T-cell (primary cell): ENCODE measurements around the gene SMIM1. TPM values are rescaled to one million over a fixed set of nuclear protein-coding genes. Genes with fewer than 3 reads are reported as not detected.

Experiments used
- ATAC-seq, 4 experiments: fragments of 200-7000 bp in 3 of 4; fragments of 150-1000 bp in 1 of 4; cut with Tn5 transposase; replicated peaks in 1 of 4; 1 replicate in 3 of 4; 2 replicates in 1 of 4; pipeline ENCODE4 v1.10.0; 2021; ENCODE audit warnings: moderate library complexity in 3 of 4, mild to moderate bottlenecking in 2 of 4, moderate number of reproducible peaks in 1 of 4
- CTCF ChIA-PET, 2 donors: fragments of 300-600 bp; sonication (Branson Sonifier 250); formaldehyde crosslinking; loops; one replicate each; lab custom pipeline; 2022; ENCODE audit warnings: antibody characterized with exemption in 2 of 2; lab: Charles Lee
- POLR2A ChIA-PET, 2 donors: fragments of 300-600 bp; sonication (Branson Sonifier 250); formaldehyde crosslinking; loops; one replicate each; lab custom pipeline; 2022; ENCODE audit warnings: antibody characterized with exemption in 2 of 2; lab: Charles Lee
- DNase-seq, 35 experiments: peaks; one replicate each; pipeline versions ENCODE4 v3.0.0 to v3.0.0-alpha.2; 2013 to 2023
- H3K27ac ChIP-seq: one replicate; pipeline ENCODE4 v1.5.1; 2013; ENCODE audit warnings: low read length
- H3K27me3 ChIP-seq, 2 experiments: replicated peaks in 1 of 2; 1 replicate in 1 of 2; 2 replicates in 1 of 2; pipeline versions ENCODE4 v1.6.1 to v1.7.0; 2013; ENCODE audit warnings: low read length in 1 of 2, mixed read lengths in 1 of 2; ENCODE audit not compliant: control insufficient read depth in 2 of 2, insufficient read depth in 2 of 2; ENCODE audit errors: extremely low read depth in 1 of 2
- H3K36me3 ChIP-seq, 2 donors: 1 replicate in 1 of 2; 2 replicates in 1 of 2; pipeline versions ENCODE4 v1.6.1 to v1.7.0; 2013; ENCODE audit warnings: low read length in 1 of 2; ENCODE audit not compliant: control insufficient read depth in 2 of 2, insufficient read depth in 1 of 2; ENCODE audit errors: extremely low read depth in 1 of 2
- H3K4me1 ChIP-seq, 2 experiments: 1 replicate in 1 of 2; 2 replicates in 1 of 2; pipeline versions ENCODE4 v1.6.1 to v1.7.0; 2013; ENCODE audit warnings: low read length in 2 of 2, mixed read lengths in 1 of 2; ENCODE audit not compliant: insufficient read depth in 2 of 2, control insufficient read depth in 1 of 2; ENCODE audit errors: extremely low read depth in 1 of 2
- H3K4me3 ChIP-seq, 2 donors: 1 replicate in 1 of 2; 2 replicates in 1 of 2; pipeline versions ENCODE4 v1.5.1 to v1.7.0; 2013; ENCODE audit warnings: mild to moderate bottlenecking in 2 of 2, low read length in 1 of 2, moderate library complexity in 1 of 2; ENCODE audit not compliant: control insufficient read depth in 1 of 2; ENCODE audit errors: extremely low read depth in 1 of 2
- H3K9me3 ChIP-seq: 2 replicates; pipeline ENCODE4 v1.7.0; 2013
- H3K27ac Mint-ChIP-seq, 2 donors: one replicate each; pipeline ENCODE4 v1.8.0; 2020 to 2021; ENCODE audit warnings: mild to moderate bottlenecking in 2 of 2, mixed read lengths in 2 of 2
- H3K27me3 Mint-ChIP-seq, 2 donors: one replicate each; pipeline ENCODE4 v1.8.0; 2021 to 2022; ENCODE audit warnings: mixed read lengths in 2 of 2
- H3K36me3 Mint-ChIP-seq: one replicate; pipeline ENCODE4 v1.8.0; 2021; ENCODE audit warnings: mixed read lengths
- H3K4me1 Mint-ChIP-seq, 3 donors: one replicate each; pipeline ENCODE4 v1.8.0; 2020 to 2022; ENCODE audit warnings: mixed read lengths in 3 of 3, mild to moderate bottlenecking in 1 of 3
- H3K4me3 Mint-ChIP-seq, 3 donors: one replicate each; pipeline ENCODE4 v1.8.0; 2020 to 2022; ENCODE audit warnings: mild to moderate bottlenecking in 3 of 3, mixed read lengths in 3 of 3, moderate library complexity in 3 of 3
- H3K9me3 Mint-ChIP-seq, 3 donors: one replicate each; pipeline ENCODE4 v1.8.0; 2020 to 2022; ENCODE audit warnings: mixed read lengths in 3 of 3
- WGBS: methylation state at CpG from one replicate; pipeline ENCODE4 v1.1.5; 2013; ENCODE audit warnings: missing lambda C conversion rate; ENCODE audit not compliant: insufficient coverage; 5-methylcytosine and 5-hydroxymethylcytosine counted together
- total RNA-seq, 35 experiments: library from RNA in 6 of 35; stranded (reverse) in 6 of 35; fragments of 120-200 nt in 1 of 35; gene quantifications; one replicate each; pipeline versions ENCODE4 v1.2.1 to v1.2.4 and lab custom pipeline; 2013 to 2026

Gene SMIM1
- total RNA-seq, 5 donors from 2014 or later (not counting 1 experiment from before 2014, with no cell fraction given) = 1.3 to 6.2 (median 4.2) TPM

DNA sequence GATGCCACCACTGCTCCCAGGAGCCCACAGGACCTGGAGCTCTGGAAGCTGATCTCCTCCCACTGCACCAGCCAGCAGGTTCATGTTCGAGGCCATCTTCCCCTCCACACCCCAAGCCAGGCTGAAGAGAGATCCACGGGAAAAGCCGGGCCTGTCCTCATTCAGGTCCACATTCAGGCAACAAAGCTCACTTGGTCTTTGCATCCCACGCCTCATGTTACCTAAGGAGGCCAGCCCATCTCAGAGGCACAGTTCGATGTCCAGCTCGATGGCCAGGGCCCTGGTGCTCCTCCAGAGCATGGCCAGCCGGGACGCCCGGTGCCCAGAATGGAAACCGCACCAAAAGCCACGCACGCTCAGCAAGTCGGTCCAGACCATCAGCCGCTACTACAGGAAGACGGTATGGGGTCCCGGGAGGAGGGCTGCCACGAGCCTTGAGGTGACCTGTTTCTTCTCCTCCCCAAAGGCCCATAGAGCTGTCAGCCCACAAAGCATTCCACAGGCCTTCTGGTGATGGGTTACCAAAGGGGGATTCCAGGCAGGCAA lies 20.1 kb upstream of the SMIM1 start, which contains the start of gene CCDC27:
Gene CCDC27 (plus strand): TSS at position 51 of the 546 bp plus-strand sequence. CDS start 32 bp downstream, at position 83.
- H3K4me3 ChIP-seq = no peak within 1 kb of the TSS
- peaks cover 9 to 10% (median 10%) of the 10 kb centered on the region in 3 donors for H3K4me1 Mint-ChIP-seq
- peaks cover 0 to 43% of the 10 kb centered on the region in 2 experiments for H3K27me3 ChIP-seq
- peaks cover 2 to 8% of the 10 kb centered on the region in 2 experiments for H3K4me1 ChIP-seq
- WGBS = 78% methylated on average over 17 of the region's 17 CpGs
- H3K27me3 Mint-ChIP-seq = peaks cover 0 to 14% of the 10 kb centered on the region in 2 donors
- no peaks in the 10 kb centered on the region for H3K36me3 Mint-ChIP-seq
- no peak for ATAC-seq
- ChIA-PET POLR2A (no interaction called here), CTCF (no interaction called here)
- no peaks in the 10 kb centered on the region for H3K36me3 ChIP-seq
- DNase-seq = no peak
- H3K27ac ChIP-seq = no peak within 1 kb of the TSS
- no peaks in the 10 kb centered on the region for H3K9me3 ChIP-seq
- H3K4me3 Mint-ChIP-seq = no peak within 1 kb of the TSS
- no peak within 1 kb of the TSS for H3K27ac Mint-ChIP-seq
- H3K9me3 Mint-ChIP-seq = no peaks in the 10 kb centered on the region

DNA sequence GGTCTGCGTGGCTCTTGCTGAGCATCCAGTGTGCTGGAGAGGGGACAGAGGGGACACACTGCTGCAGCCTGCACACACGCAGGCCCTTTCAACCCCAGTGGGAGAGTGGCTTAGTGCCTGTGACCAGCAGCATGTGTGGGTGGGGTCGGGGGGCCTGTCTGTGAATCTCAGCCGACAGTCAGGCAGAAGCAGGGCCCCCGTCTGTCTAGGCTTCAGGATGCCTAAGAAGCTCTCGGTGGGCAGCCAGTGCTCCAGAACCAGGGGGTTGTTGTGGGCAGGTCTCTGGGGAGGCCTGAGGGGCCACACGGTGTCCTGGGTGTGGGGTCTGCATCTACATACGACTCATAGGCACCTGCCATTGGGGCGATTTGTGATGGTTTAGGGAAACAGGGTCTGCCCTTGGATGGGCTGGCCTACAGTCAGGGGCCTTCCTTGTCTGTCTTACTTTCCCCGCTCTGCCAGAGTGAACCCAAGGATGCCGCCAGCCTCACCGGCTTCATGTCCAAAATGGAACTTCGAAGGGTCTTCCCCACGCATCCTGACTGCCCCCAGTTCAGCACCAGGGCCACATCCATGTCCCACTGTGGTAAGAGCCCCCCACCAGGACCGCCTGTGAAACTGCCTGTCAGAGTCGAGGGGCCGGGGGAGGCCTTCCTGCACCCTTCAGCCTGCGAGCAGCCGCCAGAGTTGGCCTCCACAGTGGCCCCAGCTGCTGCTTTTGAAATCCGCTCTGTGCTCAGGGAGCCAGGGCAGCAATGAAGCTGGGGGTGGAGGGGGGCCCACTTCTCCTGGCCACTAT lies 18.7 kb upstream of the SMIM1 start:
- H3K27ac Mint-ChIP-seq = no peak overlapping the region
- no peak for ATAC-seq
- POLR2A ChIA-PET = no interaction called here

DNA sequence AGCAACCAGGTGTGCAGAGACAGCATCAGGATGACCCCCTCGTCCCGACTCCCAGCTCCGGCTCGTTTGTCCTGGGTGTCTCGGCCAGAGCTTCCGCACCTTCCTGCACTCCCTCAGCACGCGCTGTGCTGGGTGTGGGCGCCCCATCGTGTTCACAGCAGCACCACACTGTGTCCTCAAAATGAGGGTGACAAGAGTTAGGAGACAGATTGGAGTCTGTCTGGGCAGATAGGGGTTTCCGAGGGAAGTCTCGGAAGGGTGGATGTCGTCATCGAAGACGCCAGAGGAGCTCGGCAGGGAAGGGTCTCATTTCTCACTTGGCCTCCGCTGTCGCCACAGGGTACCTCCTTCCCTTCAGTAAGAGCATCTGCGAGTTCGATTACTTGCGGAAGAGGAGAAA lies 16.2 kb upstream of the SMIM1 start:
- ATAC-seq (no peak), DNase-seq (no peak)
- Histone ChIP-seq H3K36me3 (no peaks in the 10 kb centered on the region), H3K27me3 (peaks cover 0 to 63% of the 10 kb centered on the region in 2 experiments), H3K4me1 (no peaks in the 10 kb centered on the region), H3K9me3 (no peaks in the 10 kb centered on the region), H3K27ac (no peak overlapping the region), H3K4me3 (no peak overlapping the region)
- Mint-ChIP-seq H3K36me3 (no peaks in the 10 kb centered on the region), H3K27me3 (peaks cover 22 to 33% of the 10 kb centered on the region in 2 donors), H3K4me1 (no peaks in the 10 kb centered on the region), H3K4me3 (no peak overlapping the region), H3K9me3 (peaks cover 0 to 5% (median 4%) of the 10 kb centered on the region in 3 donors), H3K27ac (no peak overlapping the region)
- POLR2A ChIA-PET = interaction anchor here in 1 of 2 donors (0.6 kb wide), 1 partner anchor 272 kb away, joined by 4 read pairs; no protein-coding TSS in a partner anchor
- CTCF ChIA-PET = interaction anchor here in 1 of 2 donors (0.6 kb wide), 1 partner anchor 272 kb away, joined by 3 read pairs; no protein-coding TSS in a partner anchor
- 78% methylated on average over 21 of the region's 21 CpGs for WGBS

More for the DNA sequence above, 18.7 kb upstream of the SMIM1 start:
- Histone ChIP-seq H3K27ac (no peak overlapping the region), H3K4me3 (no peak overlapping the region), H3K4me1 (no peaks in the 10 kb centered on the region), H3K27me3 (peaks cover 0 to 49% of the 10 kb centered on the region in 2 experiments), H3K9me3 (no peaks in the 10 kb centered on the region), H3K36me3 (no peaks in the 10 kb centered on the region)
- H3K4me3 Mint-ChIP-seq = no peak overlapping the region
- DNase-seq = no peak
- CTCF ChIA-PET = interaction anchor here in 1 of 2 donors (0.7 kb wide), 1 partner anchor 32 kb away, joined by 12 read pairs; no protein-coding TSS in a partner anchor
- H3K9me3 Mint-ChIP-seq = no peaks in the 10 kb centered on the region
- no peaks in the 10 kb centered on the region for H3K4me1 Mint-ChIP-seq
- peaks cover 0 to 14% of the 10 kb centered on the region in 2 donors for H3K27me3 Mint-ChIP-seq
- 87% methylated on average over 18 of the region's 20 CpGs for WGBS
- H3K36me3 Mint-ChIP-seq = no peaks in the 10 kb centered on the region

DNA sequence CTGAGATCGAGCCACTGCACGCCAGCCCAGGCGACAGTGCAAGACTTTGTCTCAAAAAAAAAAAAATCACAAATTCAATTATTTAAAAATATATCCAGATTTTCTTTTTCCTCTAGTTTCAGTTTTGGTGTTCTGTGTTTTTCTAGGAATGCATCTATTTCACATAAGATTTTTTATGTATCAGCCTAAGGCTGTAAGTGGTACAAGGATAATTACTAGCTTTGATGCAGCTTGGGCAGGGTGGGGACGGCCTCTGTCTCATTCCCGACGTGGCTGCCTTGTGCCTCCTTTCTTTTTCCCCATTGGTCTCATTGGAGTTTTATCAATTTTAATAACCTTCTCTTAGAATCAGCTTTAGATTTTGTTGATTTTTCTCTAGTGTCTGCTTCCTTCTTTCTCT lies 13.4 kb upstream of the SMIM1 start:
- DNase-seq (no peak), ATAC-seq (no peak)
- H3K4me1 ChIP-seq = no peaks in the 10 kb centered on the region
- no CpG with 5 or more reads among the region's 6 CpGs for WGBS
- Mint-ChIP-seq H3K27me3 (peaks cover 23 to 34% of the 10 kb centered on the region in 2 donors), H3K27ac (no peak overlapping the region), H3K4me3 (no peak overlapping the region), H3K36me3 (no peaks in the 10 kb centered on the region), H3K9me3 (peaks cover 0 to 5% (median 4%) of the 10 kb centered on the region in 3 donors), H3K4me1 (no peaks in the 10 kb centered on the region)
- ChIA-PET CTCF (interaction anchor here in 1 of 2 donors (0.8 kb wide), 1 partner anchor 145 kb away, joined by 3 read pairs; no protein-coding TSS in a partner anchor), POLR2A (interaction anchor here in 1 of 2 donors (0.8 kb wide), 1 partner anchor 10 kb away, joined by 3 read pairs; no protein-coding TSS in a partner anchor)
- H3K9me3 ChIP-seq = no peaks in the 10 kb centered on the region
- no peaks in the 10 kb centered on the region for H3K36me3 ChIP-seq
- peaks cover 0 to 65% of the 10 kb centered on the region in 2 experiments for H3K27me3 ChIP-seq
- no peak overlapping the region for H3K27ac ChIP-seq
- H3K4me3 ChIP-seq = no peak overlapping the region

DNA sequence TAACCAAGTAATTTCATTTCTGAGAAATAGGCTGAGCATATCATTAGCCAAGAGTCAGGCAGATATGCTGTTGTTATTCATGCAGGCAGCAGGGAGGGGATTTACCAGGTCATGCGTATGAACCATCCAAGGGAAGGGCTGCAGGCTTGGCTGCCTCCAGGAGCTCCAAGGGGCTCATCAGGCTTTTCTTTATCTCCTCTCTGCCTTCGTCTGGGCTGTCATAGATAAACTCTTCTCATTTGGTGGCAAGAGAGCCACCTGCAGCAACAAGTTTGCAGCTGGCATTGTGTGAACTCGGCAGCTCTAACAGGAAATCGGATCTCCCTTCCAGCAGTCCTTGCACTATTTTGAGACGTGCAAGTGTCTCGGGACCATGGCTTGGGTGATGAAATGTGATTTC lies 12.8 kb upstream of the SMIM1 start:
- DNase-seq = no peak
- ChIA-PET CTCF (no interaction called here), POLR2A (no interaction called here)
- peaks cover 0 to 5% (median 4%) of the 10 kb centered on the region in 3 donors for H3K9me3 Mint-ChIP-seq
- no peaks in the 10 kb centered on the region for H3K36me3 ChIP-seq
- H3K27ac Mint-ChIP-seq = no peak overlapping the region
- H3K4me1 Mint-ChIP-seq = no peaks in the 10 kb centered on the region
- H3K27ac ChIP-seq = no peak overlapping the region
- peaks cover 0 to 62% of the 10 kb centered on the region in 2 experiments for H3K27me3 ChIP-seq
- H3K9me3 ChIP-seq = no peaks in the 10 kb centered on the region
- ATAC-seq = no peak
- H3K4me3 Mint-ChIP-seq = no peak overlapping the region
- H3K36me3 Mint-ChIP-seq = no peaks in the 10 kb centered on the region
- 50% methylated on average over 2 of the region's 6 CpGs for WGBS
- H3K27me3 Mint-ChIP-seq = peaks cover 23 to 34% of the 10 kb centered on the region in 2 donors
- H3K4me1 ChIP-seq = no peaks in the 10 kb centered on the region
- H3K4me3 ChIP-seq = no peak overlapping the region

DNA sequence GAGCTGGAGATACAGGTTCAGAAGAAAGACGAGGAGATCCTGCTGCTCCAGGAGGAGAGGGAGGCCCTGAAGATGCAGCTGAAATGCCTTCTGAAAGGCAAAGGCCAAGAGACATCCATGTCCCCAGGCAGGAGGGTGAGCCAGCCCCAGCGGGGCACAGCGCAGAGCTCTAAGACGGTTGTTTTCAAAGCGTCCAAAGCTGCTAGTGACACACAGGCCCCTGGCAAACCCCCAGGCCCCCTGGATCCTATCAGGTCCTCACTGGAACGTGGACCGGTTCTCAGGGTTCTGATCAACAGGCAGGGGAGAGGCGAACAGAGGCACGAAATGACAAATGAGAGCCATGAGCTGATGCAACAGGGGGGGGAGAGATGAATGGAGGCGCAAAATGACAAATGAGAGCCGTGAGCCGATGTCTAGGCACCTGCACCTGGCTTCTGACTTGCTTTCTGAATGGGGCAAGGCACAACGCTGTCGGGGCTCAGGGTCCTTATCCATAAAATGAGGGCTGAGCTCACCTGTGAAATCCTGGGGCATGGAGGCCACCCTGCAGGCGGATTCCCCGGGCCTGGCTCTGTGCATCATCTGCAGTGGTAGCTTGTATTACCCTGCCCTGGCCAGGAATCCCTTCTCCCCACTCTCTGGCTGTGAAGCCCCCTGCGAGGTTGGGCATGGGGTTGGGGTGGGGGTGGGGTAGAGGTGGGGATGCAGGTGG lies 11.1 kb upstream of the SMIM1 start:
- H3K4me3 Mint-ChIP-seq = no peak overlapping the region
- DNase-seq = no peak
- no peaks in the 10 kb centered on the region for H3K36me3 Mint-ChIP-seq
- peaks cover 0 to 5% (median 4%) of the 10 kb centered on the region in 3 donors for H3K9me3 Mint-ChIP-seq
- ChIA-PET CTCF (no interaction called here), POLR2A (no interaction called here)
- no peaks in the 10 kb centered on the region for H3K4me1 Mint-ChIP-seq
- 83% methylated on average over 13 of the region's 17 CpGs for WGBS
- H3K27me3 Mint-ChIP-seq = peaks cover 23 to 31% of the 10 kb centered on the region in 2 donors
- ATAC-seq = no peak
- Histone ChIP-seq H3K36me3 (no peaks in the 10 kb centered on the region), H3K27me3 (peaks cover 0 to 52% of the 10 kb centered on the region in 2 experiments), H3K9me3 (no peaks in the 10 kb centered on the region), H3K27ac (no peak overlapping the region), H3K4me1 (no peaks in the 10 kb centered on the region), H3K4me3 (no peak overlapping the region)
- H3K27ac Mint-ChIP-seq = no peak overlapping the region
